SK-N-MC (cell line): ENCODE data around the gene HEBP1.
A peak's percentile ranks its signal among the peaks of the same experiment; 100 is the strongest.

Experiments used
- DNase-seq: peaks from one replicate; pipeline ENCODE4 v3.0.0-alpha.2; 2011; ENCODE audit warnings: low read depth, low spot score
- H3K27ac ChIP-seq: fragments of 200-600 bp; sonication (generic); 2 replicates; pipeline ENCODE4 v1.5.1; 2016; ENCODE audit warnings: mixed run types
- H3K36me3 ChIP-seq: fragments of 200-600 bp; sonication (generic); 2 replicates; pipeline ENCODE4 v1.6.1; 2017; ENCODE audit warnings: antibody characterized with exemption, low read length, mixed read lengths; ENCODE audit not compliant: insufficient read depth
- H3K4me3 ChIP-seq: fragments of 200-600 bp; sonication (generic); 2 replicates; pipeline ENCODE4 v1.5.1; 2016
- H3K9ac ChIP-seq: fragments of 200-600 bp; sonication (generic); 2 replicates; pipeline ENCODE4 v1.8.0; 2017; ENCODE audit warnings: mixed run types, mixed read lengths; ENCODE audit not compliant: insufficient read length
- H3K9me3 ChIP-seq: fragments of 200-600 bp; sonication (generic); 2 replicates; pipeline ENCODE4 v1.6.1; 2017; ENCODE audit warnings: low read depth, mild to moderate bottlenecking, antibody characterized with exemption, low read length, moderate library complexity, mixed read lengths
- EZH2 ChIP-seq: fragments of 200-600 bp; sonication (generic); IDR thresholded peaks from one replicate; pipeline ENCODE4 v1.6.1; 2017; ENCODE audit warnings: antibody characterized with exemption
- FOXP2 ChIP-seq: optimal IDR thresholded peaks from 2 replicates; pipeline ENCODE3; 2011; ENCODE audit warnings: mild to moderate bottlenecking, moderate library complexity; ENCODE audit not compliant: insufficient read depth; ENCODE audit errors: extremely low read length, control extremely low read depth
- POLR2AphosphoS5 ChIP-seq: IDR thresholded peaks from 2 replicates; pipeline ENCODE4 v1.6.1; 2012; ENCODE audit warnings: mild to moderate bottlenecking, low read depth, low read length, borderline replicate concordance

The HEBP1 gene

DNA sequence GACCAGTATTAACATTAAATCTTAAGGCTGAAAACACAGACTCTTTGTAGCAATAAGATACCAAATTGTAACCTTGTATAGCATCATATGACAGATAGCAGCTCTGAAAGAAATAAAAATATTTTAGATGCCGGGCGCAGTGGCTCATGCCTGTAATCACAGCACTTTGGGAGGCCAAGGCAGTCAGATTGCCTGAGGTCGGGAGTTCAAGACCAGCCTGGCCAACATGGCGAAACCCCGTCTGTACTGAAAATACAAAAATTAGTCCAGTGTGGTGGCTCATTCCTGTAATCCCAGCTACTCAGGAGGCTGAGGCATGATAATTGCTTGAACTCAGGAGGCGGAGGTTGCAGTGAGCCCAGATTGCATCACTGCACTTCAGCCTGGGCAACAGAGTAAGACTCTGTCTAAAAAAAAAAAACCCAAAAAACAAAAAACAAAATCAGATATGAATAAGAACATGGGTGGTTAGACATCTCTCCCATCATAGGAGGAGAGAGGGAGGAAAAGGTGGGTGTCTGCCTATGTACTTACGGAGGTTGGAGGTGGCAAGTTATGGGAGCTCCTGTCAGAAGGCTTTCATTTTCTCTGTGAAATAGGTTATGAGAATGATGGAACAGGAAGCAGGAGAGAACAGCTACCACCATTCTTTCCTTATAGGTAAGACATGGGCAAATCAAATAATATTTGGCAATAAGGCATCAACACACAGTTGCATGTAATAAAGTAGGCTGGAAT, 7.6 kb upstream of the HEBP1 start:
- Histone ChIP-seq H3K27ac (no peak overlapping the region), H3K4me3 (no peak overlapping the region), H3K36me3 (no peaks in the 10 kb centered on the region), H3K9me3 (no peaks in the 10 kb centered on the region), H3K9ac (no peak overlapping the region)
- no peak for DNase-seq
- TF ChIP-seq POLR2AphosphoS5 (no peak), EZH2 (no peak), FOXP2 (no peak)

DNA sequence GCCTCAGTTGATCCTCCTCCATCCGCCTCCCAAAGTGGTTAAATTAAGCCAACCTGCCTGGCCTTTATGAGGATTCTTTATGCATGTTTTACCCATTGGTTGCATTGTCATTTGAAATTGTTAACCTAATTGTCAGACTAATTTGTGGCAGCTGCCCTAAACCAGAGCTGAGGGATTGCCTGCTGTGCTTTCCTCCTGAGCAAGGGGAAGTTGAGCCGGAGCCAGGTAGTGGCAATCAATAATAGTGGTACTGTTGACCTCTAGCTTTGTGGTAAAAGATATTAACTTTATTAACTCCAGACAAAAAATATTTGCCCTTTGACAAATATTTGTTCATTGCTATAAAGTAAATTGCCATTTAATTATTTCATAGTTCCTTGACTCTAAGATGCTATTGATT, 5.6 kb upstream of the HEBP1 start:
- no peaks in the 10 kb centered on the region for H3K9me3 ChIP-seq
- no peak overlapping the region for H3K4me3 ChIP-seq
- no peak overlapping the region for H3K9ac ChIP-seq
- TF ChIP-seq FOXP2 = no peak
- no peak overlapping the region for H3K27ac ChIP-seq
- H3K36me3 ChIP-seq = no peaks in the 10 kb centered on the region
- no peak for DNase-seq

GRCh38 chr12:13004986-13005385, 4.9 kb upstream of the HEBP1 start:
- no peaks in the 10 kb centered on the region for H3K9me3 ChIP-seq
- no peak overlapping the region for H3K27ac ChIP-seq
- H3K36me3 ChIP-seq = no peaks in the 10 kb centered on the region
- DNase-seq = no peak
- no peak for TF ChIP-seq POLR2AphosphoS5
- TF ChIP-seq FOXP2 = no peak
- no peak for TF ChIP-seq EZH2
- H3K4me3 ChIP-seq = no peak overlapping the region
- H3K9ac ChIP-seq = no peak overlapping the region

DNA sequence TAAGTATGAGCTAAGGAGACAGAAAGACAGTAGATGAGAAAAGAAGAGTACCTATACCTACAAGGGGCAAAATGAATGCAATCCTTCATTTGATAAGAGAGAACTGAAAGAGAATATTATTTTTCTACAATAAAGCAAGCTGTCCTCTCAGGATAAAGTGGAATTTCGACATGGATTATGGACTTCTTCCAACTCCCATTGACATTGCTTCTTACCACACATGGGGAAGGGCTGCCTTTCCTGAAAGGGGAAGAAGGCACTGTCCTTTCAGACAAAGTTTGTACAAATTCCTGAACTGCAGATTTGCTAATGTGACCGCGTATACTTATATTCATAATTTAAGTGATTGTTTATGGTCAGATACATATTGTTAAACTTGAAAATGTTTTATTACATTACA, 4.3 kb upstream of the HEBP1 start:
- Histone ChIP-seq H3K9me3 (no peaks in the 10 kb centered on the region), H3K4me3 (no peak overlapping the region), H3K36me3 (no peaks in the 10 kb centered on the region), H3K27ac (no peak overlapping the region), H3K9ac (no peak overlapping the region)
- TF ChIP-seq FOXP2 (no peak), EZH2 (no peak), POLR2AphosphoS5 (no peak)
- DNase-seq = no peak

GRCh38 chr12:13002301-13003097, 2.4 kb upstream of the HEBP1 start:
- TF ChIP-seq FOXP2 = no peak
- TF ChIP-seq POLR2AphosphoS5 = no peak
- no peak for TF ChIP-seq EZH2
- DNase-seq = no peak
- no peaks in the 10 kb centered on the region for H3K9me3 ChIP-seq
- no peak overlapping the region for H3K4me3 ChIP-seq
- no peak overlapping the region for H3K9ac ChIP-seq
- no peak overlapping the region for H3K27ac ChIP-seq
- H3K36me3 ChIP-seq = no peaks in the 10 kb centered on the region

DNA sequence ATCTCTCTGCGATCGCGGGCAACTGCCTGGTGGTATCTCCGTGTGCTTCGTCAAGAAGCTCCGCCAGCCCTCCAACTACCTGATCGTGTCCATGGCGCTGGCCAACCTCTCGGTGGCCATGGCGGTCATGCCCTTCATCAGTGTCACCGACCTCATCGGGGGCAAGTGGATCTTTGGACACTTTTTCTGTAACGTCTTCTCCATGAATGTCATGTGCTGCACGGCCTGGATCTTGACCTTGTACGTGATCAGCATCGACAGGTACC, 1.6 kb upstream of the HEBP1 start:
- no peaks in the 10 kb centered on the region for H3K36me3 ChIP-seq
- no peak overlapping the region for H3K4me3 ChIP-seq
- no peak overlapping the region for H3K27ac ChIP-seq
- no peaks in the 10 kb centered on the region for H3K9me3 ChIP-seq
- no peak for DNase-seq
- TF ChIP-seq POLR2AphosphoS5 (no peak), FOXP2 (no peak), EZH2 (no peak)
- no peak overlapping the region for H3K9ac ChIP-seq

DNA sequence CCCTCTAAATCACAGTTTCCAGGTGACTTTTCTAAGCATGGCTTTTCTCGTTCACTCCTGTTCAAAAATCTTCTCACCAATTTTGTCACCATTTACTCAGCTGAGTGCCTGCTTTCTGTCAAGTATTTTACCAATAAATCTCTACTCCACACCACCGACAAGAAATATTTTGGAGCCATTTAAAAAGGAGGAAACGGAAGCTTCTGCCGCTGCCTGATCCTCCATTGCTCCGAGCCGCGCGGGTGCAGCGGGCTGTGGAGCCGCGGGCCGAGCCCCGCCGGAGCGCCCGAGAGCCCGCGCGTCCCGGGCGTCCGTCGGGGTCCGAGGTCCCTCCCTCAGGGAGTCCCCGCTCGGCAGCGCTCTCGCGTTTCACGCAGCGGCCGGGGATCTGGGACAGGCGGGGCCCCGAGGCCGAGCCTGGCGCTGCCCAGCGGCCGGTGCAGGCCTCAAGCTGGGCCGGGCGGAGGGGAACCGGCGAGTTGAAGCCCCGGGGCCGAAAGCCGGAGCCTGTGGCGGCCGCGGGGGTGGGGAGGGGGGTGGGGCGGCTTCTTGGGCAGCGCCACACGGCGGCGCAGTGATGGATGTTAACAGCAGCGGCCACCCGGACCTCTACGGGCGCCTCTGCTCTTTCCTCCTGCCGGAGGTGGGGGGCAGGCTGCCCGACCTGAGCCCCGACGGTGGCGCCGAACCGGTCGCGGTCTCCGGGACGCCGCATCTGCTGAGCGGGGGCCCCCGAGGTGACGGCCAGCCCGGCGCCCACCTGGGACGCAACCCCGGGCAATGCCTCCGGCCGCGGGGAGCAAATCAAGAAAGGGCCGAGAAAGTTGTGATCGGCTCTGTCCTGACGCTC, 1.1 kb upstream of the HEBP1 start:
- Histone ChIP-seq H3K9ac (peak overlapping the region; percentile 65), H3K36me3 (no peaks in the 10 kb centered on the region), H3K27ac (no peak overlapping the region), H3K9me3 (no peaks in the 10 kb centered on the region), H3K4me3 (peak overlapping the region; percentile 93)
- TF ChIP-seq FOXP2 (no peak), EZH2 (no peak), POLR2AphosphoS5 (no peak)
- no peak for DNase-seq

- Histone ChIP-seq H3K27ac (no peak overlapping the region), H3K4me3 (peak overlapping the region; percentile 93), H3K9ac (peak overlapping the region; percentile 65), H3K9me3 (no peaks in the 10 kb centered on the region), H3K36me3 (no peaks in the 10 kb centered on the region)
- TF ChIP-seq POLR2AphosphoS5 (no peak), EZH2 (no peak), FOXP2 (no peak)
- no peak for DNase-seq
These were observed 505 bp upstream of the HEBP1 start for GRCh38 chr12:13000616-13000924.
